Smooth muscle cell (in vitro differentiated cells): Measurements from ENCODE around the gene KDM2B. TPM values are rescaled to one million over a fixed set of nuclear protein-coding genes. Genes with fewer than 3 reads are reported as not detected.

ENCODE experiments used
- DNase-seq: peaks from one replicate; lab custom pipeline; 2025; ENCODE audit not compliant: unreplicated experiment; lab: John Stamatoyannopoulos, UW
- H2AFZ ChIP-seq: fragments of 200-600 bp; sonication (generic); 2 replicates; pipeline ENCODE4 v1.6.0; 2016; ENCODE audit warnings: antibody characterized with exemption, low read depth, mild to moderate bottlenecking
- H3F3A ChIP-seq: fragments of 200-600 bp; sonication (generic); 2 replicates; pipeline ENCODE4 v1.6.0; 2017; ENCODE audit warnings: antibody characterized with exemption, low read depth
- H3K27ac ChIP-seq: fragments of 200-600 bp; sonication (generic); 2 replicates; pipeline ENCODE4 v1.5.1; 2016; ENCODE audit warnings: low read depth, mild to moderate bottlenecking
- H3K27me3 ChIP-seq: fragments of 200-600 bp; sonication (generic); 2 replicates; pipeline ENCODE4 v1.6.1; 2016; ENCODE audit warnings: low read depth, mild to moderate bottlenecking
- H3K36me3 ChIP-seq: fragments of 200-600 bp; sonication (generic); 2 replicates; pipeline ENCODE4 v1.5.1; 2016; ENCODE audit warnings: low read depth
- H3K4me1 ChIP-seq: fragments of 200-600 bp; sonication (generic); 2 replicates; pipeline ENCODE4 v1.5.1; 2016; ENCODE audit warnings: low read depth
- H3K4me2 ChIP-seq: fragments of 200-600 bp; sonication (generic); 2 replicates; pipeline ENCODE4 v1.6.0; 2016; ENCODE audit warnings: mild to moderate bottlenecking
- H3K4me3 ChIP-seq: fragments of 200-600 bp; sonication (generic); 2 replicates; pipeline ENCODE4 v1.5.1; 2016; ENCODE audit warnings: mild to moderate bottlenecking
- H3K79me2 ChIP-seq: fragments of 200-600 bp; sonication (generic); 2 replicates; pipeline ENCODE4 v1.6.0; 2016; ENCODE audit warnings: low read depth, mild to moderate bottlenecking
- H3K9ac ChIP-seq: fragments of 200-600 bp; sonication (generic); 2 replicates; pipeline ENCODE4 v1.6.0; 2016; ENCODE audit warnings: low read depth
- H3K9me3 ChIP-seq: fragments of 200-600 bp; sonication (generic); replicated peaks from 2 replicates; pipeline ENCODE4 v1.5.1; 2016; ENCODE audit warnings: low read depth
- H4K20me1 ChIP-seq: fragments of 200-600 bp; sonication (generic); 2 replicates; pipeline ENCODE4 v1.6.0; 2016; ENCODE audit warnings: low read depth
- WGBS: methylation state at CpG from one replicate; pipeline ENCODE4 v1.1.7; 2016; ENCODE audit warnings: low lambda C conversion rate; 5-methylcytosine and 5-hydroxymethylcytosine counted together
- polyA plus RNA-seq: library from polyadenylated mRNA; unstranded; fragments of >200 nt; fragmentation: Nextera tagmentation; extraction: Ambion mirVana; gene quantifications from 2 replicates; pipeline ENCODE4 v1.2.1, GENCODE V29; 2016
- total RNA-seq: library from RNA; depleted of rRNA; stranded (reverse); fragments of >200 nt; gene quantifications from 2 replicates; pipeline ENCODE4 v1.2.3, GENCODE V29; 2014
- TF ChIP-seq, protein P1 (sequence below): fragments of 200-600 bp; sonication (generic); IDR thresholded peaks from 2 replicates; pipeline ENCODE4 v1.5.1; 2017; ENCODE audit warnings: borderline replicate concordance, mild to moderate bottlenecking, antibody characterized with exemption; ENCODE audit not compliant: insufficient read depth, poor library complexity, severe bottlenecking

KDM2B gene
- total and polyA plus RNA-seq, 2 experiments from 2014 or later: 16.3 to 34.9 TPM

DNA sequence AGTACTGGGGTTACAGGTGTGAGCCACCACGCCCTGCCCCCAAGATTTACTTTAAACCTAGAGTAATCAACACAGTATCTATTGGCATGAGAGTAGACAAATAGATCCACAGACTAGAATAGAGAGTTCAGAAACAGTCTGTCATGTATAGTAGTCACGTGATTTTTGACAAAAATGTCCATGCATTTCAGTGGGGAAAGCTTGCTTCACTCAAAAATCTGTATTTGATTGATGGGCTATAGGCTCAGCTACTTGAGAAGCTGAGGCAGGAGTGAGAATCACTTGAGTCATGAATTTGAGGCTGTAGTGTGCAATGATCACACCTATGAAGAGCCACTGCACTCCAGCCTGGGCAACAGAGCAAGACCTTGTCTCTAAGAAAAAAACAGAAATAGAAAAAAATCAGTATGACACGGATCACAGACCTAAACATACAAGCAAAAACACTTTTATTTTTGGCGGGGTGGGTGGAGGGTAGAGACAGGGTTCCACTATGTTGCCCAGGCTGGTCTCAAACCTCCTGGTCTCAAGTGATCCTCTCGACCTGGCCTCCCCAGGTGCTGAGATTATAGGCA lies 37.9 kb upstream of the KDM2B start:
- no peak for DNase-seq
- H3K4me2 ChIP-seq: no peak overlapping the region
- H3K4me1 ChIP-seq: no peaks in the 10 kb centered on the region
- H3K4me3 ChIP-seq: no peak overlapping the region
- H3K9ac ChIP-seq: no peak overlapping the region
- TF ChIP-seq, protein P1, sequence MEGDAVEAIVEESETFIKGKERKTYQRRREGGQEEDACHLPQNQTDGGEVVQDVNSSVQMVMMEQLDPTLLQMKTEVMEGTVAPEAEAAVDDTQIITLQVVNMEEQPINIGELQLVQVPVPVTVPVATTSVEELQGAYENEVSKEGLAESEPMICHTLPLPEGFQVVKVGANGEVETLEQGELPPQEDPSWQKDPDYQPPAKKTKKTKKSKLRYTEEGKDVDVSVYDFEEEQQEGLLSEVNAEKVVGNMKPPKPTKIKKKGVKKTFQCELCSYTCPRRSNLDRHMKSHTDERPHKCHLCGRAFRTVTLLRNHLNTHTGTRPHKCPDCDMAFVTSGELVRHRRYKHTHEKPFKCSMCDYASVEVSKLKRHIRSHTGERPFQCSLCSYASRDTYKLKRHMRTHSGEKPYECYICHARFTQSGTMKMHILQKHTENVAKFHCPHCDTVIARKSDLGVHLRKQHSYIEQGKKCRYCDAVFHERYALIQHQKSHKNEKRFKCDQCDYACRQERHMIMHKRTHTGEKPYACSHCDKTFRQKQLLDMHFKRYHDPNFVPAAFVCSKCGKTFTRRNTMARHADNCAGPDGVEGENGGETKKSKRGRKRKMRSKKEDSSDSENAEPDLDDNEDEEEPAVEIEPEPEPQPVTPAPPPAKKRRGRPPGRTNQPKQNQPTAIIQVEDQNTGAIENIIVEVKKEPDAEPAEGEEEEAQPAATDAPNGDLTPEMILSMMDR: no peak
- H4K20me1 ChIP-seq: no peaks in the 10 kb centered on the region
- H3F3A ChIP-seq: no peaks in the 10 kb centered on the region
- no peak overlapping the region for H3K27ac ChIP-seq
- H3K79me2 ChIP-seq: no peaks in the 10 kb centered on the region
- H3K27me3 ChIP-seq: no peaks in the 10 kb centered on the region
- no peaks in the 10 kb centered on the region for H3K9me3 ChIP-seq
- no peaks in the 10 kb centered on the region for H3K36me3 ChIP-seq
- no peak overlapping the region for H2AFZ ChIP-seq
- WGBS: 98% methylated on average over 5 of the region's 5 CpGs

DNA sequence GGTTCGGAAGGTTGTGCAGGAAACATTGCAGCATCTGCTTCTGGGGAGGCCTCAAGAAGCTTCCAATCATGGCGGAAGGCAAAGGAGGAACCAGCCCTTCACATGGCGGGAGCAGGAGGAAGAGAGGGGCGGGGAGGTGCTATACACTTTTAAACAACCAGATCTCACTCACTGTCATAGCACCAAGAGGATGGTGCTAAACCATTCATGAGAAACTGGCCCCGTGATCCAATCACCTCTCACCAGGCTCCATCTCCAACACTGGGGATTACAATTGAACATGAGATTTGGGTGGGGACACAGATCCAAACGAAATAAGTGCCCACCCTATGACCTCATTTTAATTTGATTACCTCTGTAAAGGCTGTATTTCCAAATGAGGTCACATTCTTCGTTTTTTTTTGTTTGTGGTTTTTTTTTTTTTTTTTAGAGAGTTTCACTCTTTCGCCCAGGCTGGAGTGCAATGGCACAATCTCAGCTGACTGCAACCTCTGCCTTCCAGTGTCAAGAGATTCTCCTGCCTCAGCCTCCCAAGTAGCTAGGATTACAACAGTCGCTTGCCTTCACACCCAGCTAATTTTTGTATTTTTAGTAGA lies 34.1 kb upstream of the KDM2B start:
- no peak overlapping the region for H3K27ac ChIP-seq
- H3K4me1 ChIP-seq: peaks cover 9% of the 10 kb centered on the region
- no peaks in the 10 kb centered on the region for H3K36me3 ChIP-seq
- peaks cover 10% of the 10 kb centered on the region for H3F3A ChIP-seq
- no peak for DNase-seq
- no peaks in the 10 kb centered on the region for H3K79me2 ChIP-seq
- H3K27me3 ChIP-seq: no peaks in the 10 kb centered on the region
- H3K4me2 ChIP-seq: no peak overlapping the region
- 84% methylated on average over 9 of the region's 9 CpGs for WGBS
- no peaks in the 10 kb centered on the region for H3K9me3 ChIP-seq
- no peak overlapping the region for H3K9ac ChIP-seq
- H2AFZ ChIP-seq: no peak overlapping the region
- no peak overlapping the region for H3K4me3 ChIP-seq
- TF ChIP-seq, protein P1: no peak
- no peaks in the 10 kb centered on the region for H4K20me1 ChIP-seq

DNA sequence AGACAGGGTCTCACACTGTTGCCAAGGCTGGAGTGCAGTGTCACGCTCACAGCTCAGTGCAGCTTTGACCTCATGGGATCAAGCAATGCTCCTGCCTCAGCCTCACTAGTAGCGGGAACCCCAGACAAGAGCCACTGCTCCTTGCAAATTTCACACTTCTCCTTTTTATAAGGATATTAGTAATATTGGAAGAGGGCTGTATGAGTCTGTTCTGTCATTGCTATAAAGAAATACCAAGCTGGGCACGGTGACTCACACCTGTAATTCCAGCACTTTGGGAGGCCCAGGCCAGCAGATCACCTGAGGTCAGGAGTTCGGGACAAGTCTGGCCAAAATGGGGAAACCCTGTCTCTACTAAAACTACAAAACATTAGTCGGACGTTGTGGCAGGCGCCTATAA lies 32.6 kb upstream of the KDM2B start:
- H3K9ac ChIP-seq: no peak overlapping the region
- no peak overlapping the region for H3K4me3 ChIP-seq
- no peaks in the 10 kb centered on the region for H3K36me3 ChIP-seq
- 94% methylated on average over 7 of the region's 7 CpGs for WGBS
- H2AFZ ChIP-seq: no peak overlapping the region
- DNase-seq: no peak
- no peaks in the 10 kb centered on the region for H4K20me1 ChIP-seq
- H3K27ac ChIP-seq: no peak overlapping the region
- H3K4me1 ChIP-seq: peaks cover 10% of the 10 kb centered on the region
- H3F3A ChIP-seq: peaks cover 10% of the 10 kb centered on the region
- no peaks in the 10 kb centered on the region for H3K79me2 ChIP-seq
- no peaks in the 10 kb centered on the region for H3K9me3 ChIP-seq
- TF ChIP-seq, protein P1: no peak
- H3K27me3 ChIP-seq: no peaks in the 10 kb centered on the region
- H3K4me2 ChIP-seq: no peak overlapping the region

DNA sequence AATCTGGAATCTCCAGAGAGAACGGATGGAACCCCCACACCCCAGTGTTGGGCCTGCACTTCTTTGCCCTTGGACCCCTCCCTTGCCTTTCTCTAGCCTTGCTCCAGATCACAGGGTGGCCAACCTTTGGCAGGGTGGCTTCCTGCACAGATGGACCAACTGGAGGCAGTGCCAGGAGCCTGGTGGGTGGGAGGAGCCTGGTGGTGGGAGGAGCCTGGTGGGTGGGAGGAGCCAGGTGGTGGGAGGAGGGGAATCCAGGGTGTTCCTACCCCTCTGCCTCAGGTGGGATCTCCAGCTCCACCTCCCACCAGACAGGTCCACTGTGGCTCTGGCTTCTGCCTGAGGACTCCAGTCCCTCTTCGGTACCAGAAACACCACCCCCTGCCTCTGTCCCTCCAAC lies 30.5 kb upstream of the KDM2B start:
- TF ChIP-seq, protein P1: no peak
- no peak overlapping the region for H3K27ac ChIP-seq

More for the DNA sequence above, 30.5 kb upstream of the KDM2B start:
- Histone ChIP-seq H3K4me1 (peaks cover 10% of the 10 kb centered on the region), H3K9me3 (no peaks in the 10 kb centered on the region), H3K4me3 (no peak overlapping the region), H3F3A (peaks cover 10% of the 10 kb centered on the region), H3K79me2 (no peaks in the 10 kb centered on the region), H2AFZ (no peak overlapping the region), H3K27me3 (no peaks in the 10 kb centered on the region), H3K4me2 (peak overlapping the region; percentile 78), H4K20me1 (no peaks in the 10 kb centered on the region), H3K9ac (no peak overlapping the region), H3K36me3 (no peaks in the 10 kb centered on the region)
- no peak for DNase-seq
- 90% methylated on average over 2 of the region's 2 CpGs for WGBS
